Breast epithelium (tissue), 3 donors: ENCODE data around the gene HSFX3.

Experiments used
- POLR2A ChIP-seq: fragments of 450-650 bp; IDR thresholded peaks from one replicate; pipeline ENCODE4 v1.6.1; 2016; ENCODE audit warnings: antibody characterized with exemption, mild to moderate bottlenecking, moderate library complexity
- POLR2AphosphoS5 ChIP-seq, 3 donors: sonication (generic); formaldehyde crosslinking; IDR thresholded peaks; one replicate each; pipeline ENCODE4 v1.6.1; 2017; ENCODE audit warnings: antibody characterized with exemption in 3 of 3

GRCh38 chrX:149531599-149531998 lies 18.1 kb downstream of the HSFX3 start:
- TF ChIP-seq POLR2AphosphoS5 (IDR thresholded peaks at IDR 0.05) (no peak), POLR2A (no peak)
